ENCODE measurements around the gene WASHC4.

DNA sequence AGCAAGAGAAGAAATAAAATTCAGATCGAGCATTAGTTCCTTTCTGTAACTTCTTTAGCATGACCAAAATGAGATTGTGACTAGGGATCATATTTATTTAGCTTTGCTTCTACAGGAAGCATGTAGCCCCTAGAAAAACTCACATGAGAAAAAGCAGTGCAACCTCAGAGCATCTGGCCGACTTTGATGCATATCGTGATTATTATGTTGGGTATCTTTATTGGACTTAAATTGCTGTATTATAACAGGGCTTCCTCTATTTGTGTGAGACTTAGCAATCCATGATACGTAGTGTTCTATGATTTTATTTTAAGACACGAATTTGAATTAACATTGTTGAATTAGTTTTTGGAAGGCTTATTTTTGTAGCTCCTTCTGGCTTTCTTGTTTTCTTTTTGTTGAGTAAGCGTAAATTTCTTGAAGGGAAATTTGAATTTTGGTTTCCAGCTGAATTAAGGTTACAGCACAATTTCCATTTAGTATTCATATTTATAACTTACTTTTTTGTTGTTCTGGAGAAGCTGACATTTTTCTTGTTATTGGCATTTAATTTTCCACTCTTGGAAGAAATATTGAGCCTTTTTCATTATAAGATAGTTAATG is 33.9 kb downstream of the WASHC4 start:
- no peak for TF ChIP-seq CTCF (IDR thresholded peaks at IDR 0.05; ENCODE audit: extremely low read depth in 1 of 2, insufficient read depth in 1 of 2, low read depth in 1 of 2, low read length in 2 of 2)
- no peak for TF ChIP-seq EZH2 (IDR thresholded peaks at IDR 0.05; ENCODE audit: borderline replicate concordance, low read depth, low read length, severe bottlenecking)
- no peak for TF ChIP-seq POLR2A (IDR thresholded peaks at IDR 0.05; ENCODE audit: low read depth, low read length)
- TF ChIP-seq MAX (IDR thresholded peaks at IDR 0.05; ENCODE audit: insufficient read depth, insufficient read length): no peak
- TF ChIP-seq POLR2AphosphoS5 (IDR thresholded peaks at IDR 0.05; ENCODE audit: insufficient read depth, low read depth, low read length): no peak
- TF ChIP-seq FOS (IDR thresholded peaks at IDR 0.05; ENCODE audit: borderline replicate concordance, insufficient read depth, low read length): no peak
